Measurements from ENCODE around the gene USP49.
A peak's percentile ranks its signal among the peaks of the same experiment; 100 is the strongest.

Gene USP49

DNA sequence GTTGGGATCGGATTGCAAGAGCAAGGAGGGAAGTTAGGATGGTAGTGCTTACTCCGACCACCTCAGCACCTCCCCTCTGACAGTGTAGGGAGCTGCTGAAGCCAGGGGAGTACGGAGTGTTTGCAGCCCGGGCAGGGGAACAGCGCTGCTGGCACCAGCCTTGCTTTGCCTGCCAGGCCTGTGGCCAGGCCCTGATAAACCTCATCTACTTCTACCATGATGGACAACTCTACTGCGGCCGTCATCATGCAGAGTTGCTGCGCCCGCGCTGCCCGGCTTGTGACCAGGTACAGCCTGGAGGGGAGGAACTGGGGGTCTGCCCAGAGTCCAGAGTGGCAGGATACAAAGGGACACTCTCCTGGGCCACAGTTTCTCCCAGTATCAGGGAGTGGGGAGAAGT lies 109.9 kb downstream of the USP49 start:
- DNase-seq (ENCODE audit: low read depth): no peak
- TF ChIP-seq, protein P1, sequence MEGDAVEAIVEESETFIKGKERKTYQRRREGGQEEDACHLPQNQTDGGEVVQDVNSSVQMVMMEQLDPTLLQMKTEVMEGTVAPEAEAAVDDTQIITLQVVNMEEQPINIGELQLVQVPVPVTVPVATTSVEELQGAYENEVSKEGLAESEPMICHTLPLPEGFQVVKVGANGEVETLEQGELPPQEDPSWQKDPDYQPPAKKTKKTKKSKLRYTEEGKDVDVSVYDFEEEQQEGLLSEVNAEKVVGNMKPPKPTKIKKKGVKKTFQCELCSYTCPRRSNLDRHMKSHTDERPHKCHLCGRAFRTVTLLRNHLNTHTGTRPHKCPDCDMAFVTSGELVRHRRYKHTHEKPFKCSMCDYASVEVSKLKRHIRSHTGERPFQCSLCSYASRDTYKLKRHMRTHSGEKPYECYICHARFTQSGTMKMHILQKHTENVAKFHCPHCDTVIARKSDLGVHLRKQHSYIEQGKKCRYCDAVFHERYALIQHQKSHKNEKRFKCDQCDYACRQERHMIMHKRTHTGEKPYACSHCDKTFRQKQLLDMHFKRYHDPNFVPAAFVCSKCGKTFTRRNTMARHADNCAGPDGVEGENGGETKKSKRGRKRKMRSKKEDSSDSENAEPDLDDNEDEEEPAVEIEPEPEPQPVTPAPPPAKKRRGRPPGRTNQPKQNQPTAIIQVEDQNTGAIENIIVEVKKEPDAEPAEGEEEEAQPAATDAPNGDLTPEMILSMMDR (IDR thresholded peaks at IDR 0.05; ENCODE audit: low read depth, low read length, missing control alignments): no peak
- no peak overlapping the region for H3K4me3 ChIP-seq (ENCODE audit: low read depth, low read length)

DNA sequence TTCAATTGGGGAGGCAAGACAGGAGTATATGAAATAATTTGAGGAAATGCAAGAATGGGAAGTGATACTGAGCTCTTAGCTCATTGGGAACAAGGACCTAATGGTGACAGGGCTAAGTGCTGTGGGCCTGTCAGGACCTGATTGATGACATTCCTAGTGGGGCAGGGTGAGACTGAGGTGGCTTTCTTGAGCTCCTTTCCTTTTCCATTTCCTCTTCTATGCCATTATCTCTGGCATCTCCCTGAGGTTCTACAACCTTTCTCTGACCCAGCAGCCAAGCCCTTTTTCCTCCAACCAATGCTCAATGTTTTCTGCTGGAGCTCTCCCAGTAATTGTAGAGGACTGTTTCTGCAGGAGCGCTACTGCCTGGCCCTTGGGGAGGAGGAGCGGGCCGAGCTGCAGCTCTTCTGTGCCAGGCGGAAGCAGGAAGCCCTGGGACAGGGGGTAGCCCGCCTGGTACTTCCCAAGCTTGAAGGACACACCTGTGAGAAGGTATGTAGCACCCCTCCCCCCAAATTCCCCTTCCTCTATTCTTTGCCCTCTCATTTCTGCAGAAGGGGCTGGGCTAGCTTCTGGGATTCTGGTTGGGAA lies 110.5 kb downstream of the USP49 start:
- no peak for DNase-seq (ENCODE audit: low read depth)
- TF ChIP-seq, protein P1 (IDR thresholded peaks at IDR 0.05; ENCODE audit: low read depth, low read length, missing control alignments): no peak

DNA sequence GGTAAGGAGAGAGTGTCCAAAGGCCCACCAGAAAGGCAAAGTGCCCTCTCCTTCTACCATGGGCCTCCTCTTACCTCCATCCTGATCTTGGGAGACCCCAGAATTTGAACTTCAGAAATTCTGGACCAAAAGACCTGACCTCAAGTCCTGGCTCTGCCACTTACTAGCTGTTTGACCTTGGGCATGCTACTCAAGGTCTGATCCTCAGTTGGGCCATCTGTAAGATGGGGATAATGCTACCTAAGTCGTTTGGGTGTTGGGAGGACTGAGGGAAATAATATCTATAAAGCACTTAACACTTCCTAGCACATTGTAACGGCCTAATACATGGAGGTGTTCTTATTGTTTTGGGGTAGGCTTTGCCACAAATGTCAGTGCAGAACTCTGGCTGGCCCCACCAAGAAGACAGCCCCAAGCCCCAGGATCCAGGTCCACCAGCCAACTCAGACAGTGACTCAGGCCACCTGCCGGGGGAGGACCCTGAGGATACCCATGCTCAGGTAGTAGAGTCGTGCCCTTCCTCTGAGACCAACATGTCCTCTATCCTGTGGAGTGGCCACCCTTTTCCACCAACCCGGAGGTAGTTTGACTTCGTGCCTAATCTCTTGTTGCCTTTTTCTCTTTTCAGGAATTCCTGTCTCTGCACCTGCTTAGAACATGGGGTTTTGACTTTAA lies 111.9 kb downstream of the USP49 start:
- TF ChIP-seq, protein P1 (IDR thresholded peaks at IDR 0.05; ENCODE audit: low read depth, low read length, missing control alignments): no peak
- DNase-seq (ENCODE audit: low read depth): no peak
- no peak overlapping the region for H3K4me3 ChIP-seq (ENCODE audit: low read depth, low read length)

More for the DNA sequence above, 110.5 kb downstream of the USP49 start:
- H3K4me3 ChIP-seq (ENCODE audit: low read depth, low read length): no peak overlapping the region

DNA sequence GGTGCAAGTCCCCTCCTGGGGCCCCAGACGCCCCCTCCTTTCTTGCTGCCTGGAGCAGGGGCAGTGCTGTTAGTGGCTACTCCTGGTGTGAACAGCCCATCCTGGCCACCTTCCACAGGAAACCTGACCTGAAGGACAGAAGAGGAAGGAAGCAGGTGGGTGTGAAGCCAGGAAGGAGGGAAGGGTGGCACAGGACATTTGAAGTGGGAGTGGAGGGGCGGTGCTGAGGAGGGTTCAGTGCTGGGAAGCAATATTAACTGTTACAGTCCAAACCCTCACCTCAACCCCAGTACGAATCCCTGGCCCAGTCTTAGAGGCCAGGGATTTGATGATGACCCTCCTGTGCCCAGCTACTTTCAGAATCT lies 113.8 kb downstream of the USP49 start:
- no peak for DNase-seq (ENCODE audit: low read depth)
- TF ChIP-seq, protein P1 (IDR thresholded peaks at IDR 0.05; ENCODE audit: low read depth, low read length, missing control alignments): no peak
- no peak overlapping the region for H3K4me3 ChIP-seq (ENCODE audit: low read depth, low read length)

DNA sequence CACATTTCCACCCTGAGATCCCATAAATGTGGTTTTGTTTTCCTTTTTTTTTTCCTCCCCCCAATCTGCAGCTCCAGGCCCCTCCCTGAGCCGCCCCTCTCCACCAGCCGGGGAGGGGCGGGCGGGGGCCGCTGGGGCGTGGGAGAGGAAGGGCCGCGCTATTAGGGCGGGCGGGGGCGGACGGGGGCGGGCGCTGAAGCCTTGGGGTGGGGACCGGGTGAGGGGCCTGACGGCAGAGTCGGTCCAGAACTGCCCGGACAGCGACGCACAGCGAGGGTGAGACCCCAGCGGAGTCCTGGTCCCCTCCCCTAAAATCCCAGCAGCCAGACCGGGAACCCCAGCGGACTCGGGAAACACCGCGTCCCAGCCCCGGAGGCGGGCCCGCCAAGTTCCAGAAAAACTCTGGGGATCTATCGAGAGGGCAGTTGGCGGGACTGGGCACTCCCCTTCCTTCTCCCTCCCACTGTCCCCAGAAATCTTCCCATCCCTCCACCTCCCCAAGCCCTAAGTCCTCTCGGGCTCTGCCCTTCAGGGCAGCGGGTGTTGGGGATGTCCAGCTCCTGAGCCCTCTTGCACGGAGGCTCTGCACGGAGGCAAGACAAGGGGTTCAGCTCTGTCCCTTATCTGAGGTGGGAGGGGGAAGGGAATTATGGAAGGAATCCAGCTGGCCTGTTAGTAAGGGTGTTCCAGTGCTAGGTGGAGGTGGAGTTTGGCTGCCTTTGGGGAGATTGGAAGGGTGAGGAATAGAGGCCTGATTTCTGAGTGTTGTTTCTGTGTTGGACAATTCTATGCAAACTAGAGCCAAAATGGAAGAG lies 114.4 kb downstream of the USP49 start, which contains the start of gene PRICKLE4:
Gene PRICKLE4 (plus strand): TSS at position 232 of the 815 bp plus-strand sequence. CDS start 2,692 bp downstream, outside the sequence.
- DNase-seq (ENCODE audit: low read depth): no peak
- TF ChIP-seq, protein P1 (IDR thresholded peaks at IDR 0.05; ENCODE audit: low read depth, low read length, missing control alignments): no peak
- peak within 1 kb of the TSS; percentile 76 for H3K4me3 ChIP-seq (ENCODE audit: low read depth, low read length)

DNA sequence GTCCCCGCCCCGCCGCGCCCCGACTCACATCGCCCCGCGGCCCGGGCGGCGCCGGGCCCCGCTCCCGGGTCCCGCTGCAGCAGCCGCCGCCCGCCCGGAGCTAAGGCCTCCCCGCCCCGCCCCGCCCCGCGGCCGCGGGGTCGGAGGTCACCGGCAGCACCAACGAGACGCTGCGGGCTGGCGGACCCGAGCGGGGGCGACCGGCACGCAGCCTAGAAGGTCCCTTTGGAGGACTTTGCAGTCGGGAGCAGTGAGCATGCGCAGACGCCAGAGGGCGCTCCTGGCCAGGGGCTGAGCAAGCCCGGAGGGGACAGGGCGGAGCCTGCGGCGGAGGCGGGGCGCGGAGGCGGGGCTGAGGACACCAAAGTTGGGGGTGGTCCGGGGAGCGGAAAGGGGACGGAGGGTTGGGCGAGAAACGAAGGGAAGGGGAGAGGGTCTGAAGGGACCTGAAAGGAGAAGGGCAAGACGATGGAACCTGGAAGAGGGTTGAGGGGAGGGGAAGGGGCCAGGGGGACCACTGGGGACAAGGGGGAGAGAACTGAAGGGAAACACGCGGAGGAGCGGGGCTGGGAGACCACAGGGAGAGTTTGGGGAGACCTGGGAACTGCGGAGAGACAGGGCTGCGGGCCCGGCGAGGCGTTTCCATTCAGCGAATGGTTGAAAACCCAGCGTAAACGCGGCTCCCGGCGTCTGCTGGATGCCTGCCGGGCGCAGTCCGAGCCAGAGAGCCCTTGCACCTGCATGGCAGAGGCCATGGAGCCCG lies 115.2 kb downstream of the USP49 start, which contains the start of gene FRS3:
Gene FRS3 (minus strand): TSS at position 113 of the 763 bp plus-strand sequence. CDS start 2,913 bp downstream, outside the sequence.
- peak within 1 kb of the TSS; percentile 76 for H3K4me3 ChIP-seq (ENCODE audit: low read depth, low read length)
- TF ChIP-seq, protein P1 (IDR thresholded peaks at IDR 0.05; ENCODE audit: low read depth, low read length, missing control alignments): peak; percentile 93
- DNase-seq (ENCODE audit: low read depth): peak; percentile 87
